GM06990 (cell line): Measurements from ENCODE around the gene TBC1D22A.

Experiments
- DNase-seq: peaks from one replicate; pipeline ENCODE4 v3.0.0-alpha.2; 2011; ENCODE audit not compliant: insufficient read length; ENCODE audit errors: extremely low read depth
- H3K27me3 ChIP-seq: replicated peaks from 2 replicates; pipeline ENCODE4 v1.6.0; 2011; ENCODE audit warnings: low read length; ENCODE audit not compliant: control insufficient read depth, insufficient read depth
- H3K36me3 ChIP-seq: 2 replicates; pipeline ENCODE4 v1.5.1; 2011; ENCODE audit warnings: low read length; ENCODE audit not compliant: control insufficient read depth, insufficient read depth
- H3K4me3 ChIP-seq: replicated peaks from 2 replicates; pipeline ENCODE4 v1.5.1; 2011; ENCODE audit warnings: low read depth, mild to moderate bottlenecking, control low read depth, low read length
- TF ChIP-seq, protein P1 (sequence below): IDR thresholded peaks from 2 replicates; pipeline ENCODE4 v1.5.1; 2011; ENCODE audit warnings: low read length, control low read depth, mild to moderate bottlenecking, inconsistent platforms; ENCODE audit not compliant: insufficient read depth, poor library complexity, severe bottlenecking

The TBC1D22A gene

DNA sequence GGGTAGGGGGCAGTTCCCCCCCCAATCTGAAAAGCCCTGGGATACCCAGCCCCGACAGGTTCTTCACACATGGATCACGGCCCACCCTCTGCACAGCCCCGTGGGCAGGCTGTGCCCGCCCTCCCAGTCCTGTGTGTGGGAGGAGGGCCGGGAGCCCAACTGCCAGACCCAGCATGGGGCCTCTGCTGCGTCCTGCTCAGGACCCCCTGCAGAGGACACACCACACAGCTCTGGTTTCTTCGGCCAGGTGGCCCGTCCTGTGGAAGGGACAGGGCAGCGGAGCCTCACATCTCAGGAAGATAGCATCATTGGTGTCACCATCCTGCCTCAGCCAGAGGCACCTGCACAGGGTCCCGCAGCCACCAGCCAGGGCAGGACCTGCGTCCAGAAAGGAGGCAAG, 396.0 kb downstream of the TBC1D22A start:
- TF ChIP-seq, protein P1, sequence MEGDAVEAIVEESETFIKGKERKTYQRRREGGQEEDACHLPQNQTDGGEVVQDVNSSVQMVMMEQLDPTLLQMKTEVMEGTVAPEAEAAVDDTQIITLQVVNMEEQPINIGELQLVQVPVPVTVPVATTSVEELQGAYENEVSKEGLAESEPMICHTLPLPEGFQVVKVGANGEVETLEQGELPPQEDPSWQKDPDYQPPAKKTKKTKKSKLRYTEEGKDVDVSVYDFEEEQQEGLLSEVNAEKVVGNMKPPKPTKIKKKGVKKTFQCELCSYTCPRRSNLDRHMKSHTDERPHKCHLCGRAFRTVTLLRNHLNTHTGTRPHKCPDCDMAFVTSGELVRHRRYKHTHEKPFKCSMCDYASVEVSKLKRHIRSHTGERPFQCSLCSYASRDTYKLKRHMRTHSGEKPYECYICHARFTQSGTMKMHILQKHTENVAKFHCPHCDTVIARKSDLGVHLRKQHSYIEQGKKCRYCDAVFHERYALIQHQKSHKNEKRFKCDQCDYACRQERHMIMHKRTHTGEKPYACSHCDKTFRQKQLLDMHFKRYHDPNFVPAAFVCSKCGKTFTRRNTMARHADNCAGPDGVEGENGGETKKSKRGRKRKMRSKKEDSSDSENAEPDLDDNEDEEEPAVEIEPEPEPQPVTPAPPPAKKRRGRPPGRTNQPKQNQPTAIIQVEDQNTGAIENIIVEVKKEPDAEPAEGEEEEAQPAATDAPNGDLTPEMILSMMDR, result no peak
- Histone ChIP-seq H3K4me3 (no peak overlapping the region), H3K27me3 (no peaks in the 10 kb centered on the region), H3K36me3 (peaks cover 3% of the 10 kb centered on the region)
- DNase-seq, result no peak

DNA sequence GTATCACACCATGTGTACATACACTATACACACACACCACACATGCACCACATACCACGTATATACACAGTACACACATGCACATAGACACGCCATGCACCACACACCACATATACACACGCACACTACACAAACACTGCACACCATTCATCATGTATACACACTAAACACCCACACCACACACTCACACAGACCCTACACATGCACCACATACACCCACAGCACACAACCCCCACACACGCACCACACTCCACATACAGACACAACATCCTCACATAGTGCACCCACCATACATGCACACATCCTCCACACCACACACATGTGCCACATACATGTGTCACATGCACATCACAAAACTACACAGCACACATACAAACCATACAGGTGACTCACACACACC, 397.1 kb downstream of the TBC1D22A start:
- Histone ChIP-seq H3K36me3 (peaks cover 3% of the 10 kb centered on the region), H3K4me3 (no peak overlapping the region), H3K27me3 (no peaks in the 10 kb centered on the region)
- TF ChIP-seq, protein P1, result no peak
- DNase-seq, result no peak

DNA sequence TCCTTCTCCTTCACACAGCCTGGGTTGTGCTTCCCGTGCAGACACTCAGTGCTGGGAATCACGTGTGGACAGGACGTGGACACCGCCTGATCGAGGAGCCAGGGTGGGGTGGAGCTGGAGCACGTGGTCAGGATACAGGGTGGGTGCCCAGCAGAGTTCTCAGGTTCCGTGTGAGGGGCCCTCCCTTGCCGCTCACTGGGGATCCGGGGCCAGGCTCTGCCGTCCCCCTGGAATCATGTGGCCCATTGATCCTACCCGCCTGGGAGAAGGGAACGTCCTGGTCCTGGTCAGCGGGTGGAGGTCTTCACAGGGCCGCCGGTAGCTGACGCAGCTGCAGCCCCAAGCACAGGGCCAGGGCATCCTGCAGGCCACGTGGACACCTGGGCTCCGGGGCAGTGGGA, 397.7 kb downstream of the TBC1D22A start:
- TF ChIP-seq, protein P1, result no peak
- peaks cover 3% of the 10 kb centered on the region for H3K36me3 ChIP-seq
- no peak overlapping the region for H3K4me3 ChIP-seq
- no peak for DNase-seq
- no peaks in the 10 kb centered on the region for H3K27me3 ChIP-seq

DNA sequence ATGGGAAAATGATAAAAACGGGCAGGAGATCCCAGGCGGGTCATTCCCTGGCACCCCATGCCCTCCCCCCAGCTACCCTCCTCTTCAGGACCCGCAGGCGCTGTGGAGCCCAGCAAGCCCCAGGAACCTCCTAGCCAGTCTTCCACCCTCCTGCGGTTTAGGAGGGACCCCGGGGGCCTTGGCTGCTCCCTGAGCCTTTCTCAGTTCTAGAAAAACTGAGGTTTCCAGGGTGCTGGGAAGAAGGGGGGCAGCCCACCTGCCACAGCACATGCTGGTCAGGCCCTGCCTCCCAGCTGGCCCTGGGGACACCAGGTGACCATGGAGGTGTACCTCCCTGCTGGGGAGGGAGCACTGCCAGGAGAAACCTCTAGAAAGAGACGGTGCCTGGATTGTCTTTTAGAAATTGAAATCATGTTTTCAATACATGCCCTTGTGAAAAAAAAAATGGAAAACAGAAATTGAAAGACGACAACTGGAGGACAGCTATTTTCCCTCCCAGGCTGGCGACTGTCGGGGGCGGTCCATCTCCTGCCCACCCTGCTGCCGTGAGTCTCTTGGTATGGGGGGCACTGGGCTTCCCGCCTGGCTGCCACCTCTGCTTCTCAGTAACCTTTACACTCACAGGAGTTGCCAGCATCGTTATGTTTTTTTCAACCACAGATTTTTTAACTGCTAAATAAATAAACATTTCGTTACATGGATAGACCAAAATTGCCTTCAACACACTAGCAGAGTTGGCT, 398.5 kb downstream of the TBC1D22A start:
- TF ChIP-seq, protein P1, result no peak
- H3K36me3 ChIP-seq, result peaks cover 3% of the 10 kb centered on the region
- no peak overlapping the region for H3K4me3 ChIP-seq
- DNase-seq, result no peak
- no peaks in the 10 kb centered on the region for H3K27me3 ChIP-seq

DNA sequence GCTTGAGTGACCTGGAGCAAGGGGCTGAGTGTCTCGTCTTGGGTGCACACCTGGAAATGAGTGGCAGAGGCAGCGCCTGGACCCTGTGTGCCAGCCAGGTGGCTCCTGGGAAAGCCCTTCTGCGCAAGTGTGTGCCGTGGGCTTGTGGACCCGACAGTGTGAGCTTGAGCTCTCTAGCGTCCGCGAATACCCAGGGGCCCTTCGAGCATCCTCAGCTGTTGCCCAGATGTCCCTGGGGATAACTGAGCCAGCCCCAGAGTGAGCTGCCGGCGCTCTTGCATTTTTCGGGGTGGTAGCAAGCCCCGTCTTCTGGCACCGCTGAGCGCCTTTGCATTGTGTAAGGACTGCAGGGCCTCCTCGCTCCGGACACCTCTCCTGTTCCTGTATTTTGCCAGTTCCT, 399.2 kb downstream of the TBC1D22A start:
- H3K27me3 ChIP-seq, result no peaks in the 10 kb centered on the region
- TF ChIP-seq, protein P1, result no peak
- no peak for DNase-seq
- H3K4me3 ChIP-seq, result no peak overlapping the region
- peaks cover 2% of the 10 kb centered on the region; the same call in 1 of the 2 replicates for H3K36me3 ChIP-seq
